GM08714 (cell line): Measurements from ENCODE around the gene MEN1.
A peak's percentile ranks its signal among the peaks of the same experiment; 100 is the strongest.

Source experiments
- H3K4me3 ChIP-seq: fragments of 200-500 bp; sonication (Bioruptor generic); 2 replicates; pipeline ENCODE4 v1.5.1; 2014; ENCODE audit warnings: mild to moderate bottlenecking, low read length, inconsistent platforms
- ZNF274 ChIP-seq: IDR thresholded peaks from 2 replicates; pipeline ENCODE4 v1.6.1; 2012; ENCODE audit warnings: mild to moderate bottlenecking, low read depth, low read length

MEN1 gene

DNA sequence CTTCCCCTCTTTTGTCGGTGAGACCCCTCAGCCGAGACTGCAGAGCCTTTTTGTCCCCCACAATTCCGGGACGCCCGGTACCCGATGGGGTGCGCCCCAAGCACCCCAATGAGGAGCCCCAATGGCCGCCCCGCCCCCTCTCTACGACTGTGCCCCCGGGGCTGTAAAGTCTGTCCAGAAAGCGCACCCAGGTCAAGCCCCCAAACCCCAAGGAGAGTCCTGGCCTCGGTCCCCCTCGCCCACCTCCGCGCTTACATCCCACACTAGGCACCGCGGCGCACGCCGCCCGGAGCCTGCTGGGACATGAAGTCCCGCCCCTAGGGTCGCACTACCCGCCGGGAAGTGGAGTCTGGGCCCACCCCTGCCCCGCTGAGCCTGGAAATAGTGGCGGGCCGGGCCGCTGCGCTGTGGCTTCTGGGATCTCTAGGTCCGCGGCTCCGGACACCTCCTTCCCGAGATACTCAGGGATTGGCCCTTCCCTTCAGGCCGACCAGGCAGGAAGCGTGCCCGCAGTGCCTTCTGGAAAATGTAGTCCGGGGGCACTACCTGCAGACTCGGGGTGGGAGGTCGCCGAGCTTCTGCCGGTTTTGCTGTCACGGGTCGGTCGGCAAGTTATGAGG lies at the start of gene MEN1:
MEN1 (minus strand) TSS at position 281 of the 620 bp plus-strand sequence. CDS start 442 bp downstream, outside the sequence.
- H3K4me3 ChIP-seq, result peak within 1 kb of the TSS; percentile 83
- no peak for TF ChIP-seq ZNF274

DNA sequence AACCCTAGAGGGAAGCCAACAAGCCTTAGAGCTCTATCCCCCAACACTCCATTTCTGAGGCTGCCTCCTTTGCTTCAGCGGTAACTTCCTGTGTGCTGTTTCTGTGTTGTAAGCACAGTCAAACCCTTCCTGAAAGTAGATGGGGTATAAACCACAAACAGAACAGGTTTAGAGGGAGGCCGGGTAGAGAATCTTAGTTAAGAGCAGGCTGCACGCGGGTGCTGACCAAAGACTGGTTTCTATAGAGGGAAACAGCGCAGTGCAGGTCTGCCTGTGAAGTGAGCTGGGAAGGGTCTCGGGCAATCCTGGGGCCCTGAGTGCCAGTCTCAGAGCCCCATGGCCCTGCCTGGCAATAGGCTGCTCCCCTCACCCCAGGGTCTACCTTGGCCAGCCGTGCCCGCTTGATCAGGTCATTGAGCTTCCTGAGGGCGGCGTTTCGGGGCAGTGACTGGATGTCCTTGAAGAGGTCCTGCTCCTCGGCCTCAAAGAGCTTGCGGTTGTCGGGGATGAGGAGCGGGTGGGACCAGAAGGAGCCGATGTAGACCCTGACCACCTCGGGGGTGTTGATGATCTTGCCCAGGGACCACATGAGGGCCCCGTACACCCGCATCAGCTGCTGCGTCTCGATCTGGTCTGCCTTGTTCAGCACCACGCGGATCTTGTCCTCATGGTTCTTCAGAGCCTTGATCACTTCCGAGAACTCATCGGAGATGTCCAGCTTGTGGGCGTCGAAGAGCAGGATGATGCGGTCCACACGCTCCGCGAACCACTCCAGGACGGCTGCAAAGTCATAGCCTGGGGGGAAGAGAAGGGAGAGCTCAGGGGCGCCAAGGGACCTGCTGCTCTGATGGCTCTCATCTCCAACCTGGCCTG lies 49.4 kb upstream of the MEN1 start:
- peak overlapping the region; percentile 4; the same call in 1 of the 2 replicates for H3K4me3 ChIP-seq
- TF ChIP-seq ZNF274, result no peak

DNA sequence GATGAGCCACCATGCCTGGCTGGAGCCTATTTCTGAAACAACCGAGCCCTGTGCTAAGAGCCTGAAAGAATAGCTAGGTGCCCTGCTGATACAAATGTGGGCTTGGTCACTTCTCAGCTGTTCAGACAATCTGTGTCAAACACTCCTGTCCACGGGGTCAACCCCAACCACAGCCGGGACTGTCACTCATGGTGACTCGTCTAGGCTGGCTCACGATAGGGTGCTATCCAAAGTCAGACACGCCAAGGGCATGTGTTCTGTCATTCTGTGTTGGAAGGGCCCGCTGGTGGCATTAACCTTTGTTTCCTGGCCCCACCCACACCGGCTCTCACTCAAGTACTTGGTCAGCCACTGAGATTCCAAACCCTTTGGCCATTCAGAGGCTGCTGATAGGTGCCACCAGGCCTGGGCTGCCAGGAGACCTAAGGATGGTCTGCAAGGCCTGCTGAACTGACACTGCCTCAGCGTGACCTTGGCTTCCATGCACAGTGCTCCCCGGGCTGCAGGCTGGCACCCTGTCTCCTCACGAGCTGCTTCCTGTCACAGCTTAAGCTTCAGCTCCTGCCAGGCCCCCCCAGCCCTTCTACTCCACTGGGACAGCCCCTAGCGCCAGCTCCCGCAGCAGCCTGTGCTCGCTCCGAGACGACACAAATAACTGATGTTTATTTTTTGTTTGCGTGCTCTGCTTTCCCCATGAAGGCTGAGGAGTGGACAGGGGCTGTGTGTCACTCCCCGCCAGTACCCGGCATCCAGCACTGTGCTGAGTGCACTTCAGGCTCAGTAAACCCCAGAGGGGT lies 48.3 kb upstream of the MEN1 start:
- no peak for TF ChIP-seq ZNF274
- H3K4me3 ChIP-seq, result peak overlapping the region; percentile 7; the same call in 1 of the 2 replicates

DNA sequence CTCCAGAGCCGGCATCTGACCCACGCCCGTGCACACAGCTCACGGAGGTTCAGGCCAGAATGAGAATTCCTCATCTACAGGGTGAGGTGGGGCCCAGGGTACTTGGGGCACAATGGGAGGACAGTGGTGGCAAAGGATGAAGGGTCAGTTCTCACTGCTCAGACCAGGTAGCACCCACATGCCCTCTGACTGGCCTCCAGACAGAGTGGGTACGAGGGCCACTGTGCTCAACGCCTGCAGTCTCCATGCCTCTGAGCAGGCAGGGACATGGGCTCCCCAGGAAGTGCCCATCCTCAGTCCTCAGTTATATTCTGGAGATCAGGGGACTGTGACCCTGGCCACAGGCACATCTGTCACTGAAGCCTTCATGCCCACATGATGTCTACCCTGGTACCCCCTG lies 47.1 kb upstream of the MEN1 start:
- no peak overlapping the region for H3K4me3 ChIP-seq
- no peak for TF ChIP-seq ZNF274

DNA sequence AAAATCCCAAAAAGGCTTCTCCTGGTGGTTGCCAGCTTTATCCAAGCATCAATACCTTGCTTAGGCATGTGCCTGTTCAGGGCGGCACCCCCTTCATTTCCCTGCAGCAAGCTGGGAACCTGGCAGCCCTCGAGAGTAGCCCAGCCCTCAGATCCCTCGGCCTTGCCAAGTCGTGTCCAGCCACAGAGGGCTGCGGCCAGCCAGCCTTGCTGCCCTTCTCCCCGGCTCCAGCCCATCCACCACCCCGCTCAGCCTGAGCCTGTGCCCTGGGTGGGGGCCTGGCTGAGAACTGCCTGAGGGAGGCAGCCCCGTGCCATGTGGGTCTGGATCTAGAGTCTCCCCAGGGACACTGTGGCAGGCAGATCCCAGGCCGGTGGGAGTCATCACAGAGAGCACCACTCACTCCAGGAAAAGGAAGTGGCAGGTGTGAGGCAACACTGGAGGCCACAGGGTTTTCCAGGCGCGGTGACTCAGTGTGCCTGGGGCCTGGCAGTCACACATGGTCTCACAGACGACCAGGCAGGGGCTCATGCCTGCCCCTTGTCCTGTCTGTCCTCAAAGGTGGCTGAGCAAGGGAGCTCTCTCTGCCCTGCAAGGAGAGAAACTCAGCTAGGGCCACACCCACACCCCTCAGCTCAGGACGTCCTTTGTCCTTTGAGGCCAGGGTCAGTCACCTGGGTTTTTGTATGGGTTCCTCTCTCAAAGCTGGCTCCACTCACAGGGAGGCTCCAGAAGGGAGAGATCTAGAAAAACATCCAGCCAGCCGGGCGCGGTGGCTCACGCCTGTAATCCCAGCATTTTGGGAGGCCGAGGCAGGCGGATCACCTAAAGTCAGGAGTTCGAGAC lies 46.3 kb upstream of the MEN1 start:
- no peak for TF ChIP-seq ZNF274
- H3K4me3 ChIP-seq, result no peak overlapping the region

DNA sequence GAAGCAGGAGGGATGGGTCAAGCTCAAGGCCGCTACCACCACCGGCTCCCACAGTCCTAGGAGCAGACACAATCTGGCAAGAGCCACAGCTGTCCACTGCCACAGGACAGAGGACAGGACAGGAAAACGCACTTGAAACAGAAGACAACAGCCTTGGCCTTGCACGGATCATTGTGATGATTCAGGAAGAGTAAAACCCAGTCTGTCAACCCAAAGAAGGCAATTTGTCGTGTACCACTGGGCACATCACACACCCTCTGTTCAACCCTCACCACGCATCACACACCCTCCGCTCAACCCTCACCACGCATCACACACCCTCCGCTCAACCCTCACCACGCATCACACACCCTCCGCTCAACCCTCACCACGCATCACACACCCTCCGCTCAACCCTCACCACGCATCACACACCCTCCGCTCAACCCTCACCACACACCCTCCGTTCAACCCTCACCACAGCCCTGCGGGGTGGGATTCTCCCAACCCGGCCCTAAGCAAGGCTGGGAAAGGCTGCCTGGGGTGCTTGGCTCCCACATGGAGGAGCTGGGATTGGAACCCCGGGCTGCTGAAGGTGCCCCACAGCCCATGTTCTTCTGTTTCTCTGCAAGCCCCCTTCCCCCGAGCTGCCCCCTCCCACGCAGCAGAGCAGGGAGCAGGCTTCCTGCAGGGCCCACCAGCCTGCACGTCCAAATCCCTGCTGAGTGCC lies 45.4 kb upstream of the MEN1 start:
- no peak for TF ChIP-seq ZNF274
- no peak overlapping the region for H3K4me3 ChIP-seq

DNA sequence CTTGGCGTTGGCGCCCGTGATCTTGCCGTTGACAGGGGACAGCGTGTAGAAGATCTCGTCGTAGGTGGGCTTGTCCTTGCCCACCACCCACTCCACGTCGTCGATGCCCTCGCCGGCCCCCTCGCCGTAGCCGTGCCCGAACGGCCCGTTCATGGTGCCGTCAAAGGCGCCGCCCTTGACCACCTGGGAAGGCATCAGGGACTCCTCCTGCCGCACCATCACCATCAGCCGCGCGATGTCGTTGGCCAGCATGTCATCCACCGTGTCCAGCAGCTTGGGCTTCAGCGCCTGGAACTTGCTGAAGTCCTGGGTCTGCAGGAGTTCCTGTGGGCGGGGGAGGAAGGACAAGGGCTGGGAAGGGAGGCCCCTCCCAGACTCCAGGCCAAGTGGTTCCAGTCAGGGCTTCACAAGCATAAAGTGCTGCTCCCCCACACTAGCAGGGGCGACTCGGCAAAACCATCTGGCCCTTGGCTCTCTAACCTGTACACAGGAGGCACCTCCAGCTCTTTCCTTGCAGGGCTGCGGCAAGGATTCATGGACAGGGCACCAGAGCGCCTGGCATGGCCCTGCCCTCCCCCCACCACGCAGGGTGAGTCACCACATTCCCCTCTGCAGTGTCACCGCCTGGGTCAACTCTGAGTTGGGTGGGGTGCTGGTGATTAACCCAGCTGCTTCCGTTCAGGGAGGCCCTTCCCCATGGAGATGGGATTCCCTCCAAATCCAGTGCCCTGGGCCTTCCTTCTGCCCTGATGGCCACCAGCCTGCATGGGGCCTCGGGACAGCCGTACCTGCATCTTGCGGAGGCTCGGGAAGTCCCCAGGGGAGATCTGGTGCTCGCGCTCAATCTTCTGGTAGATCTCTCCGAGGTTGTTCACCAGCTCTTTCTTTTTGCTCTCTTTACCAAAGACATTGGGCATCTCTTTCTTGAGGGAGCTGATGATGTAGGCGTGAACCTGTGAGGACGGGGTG lies 44.5 kb upstream of the MEN1 start:
- TF ChIP-seq ZNF274, result no peak
- H3K4me3 ChIP-seq, result no peak overlapping the region

DNA sequence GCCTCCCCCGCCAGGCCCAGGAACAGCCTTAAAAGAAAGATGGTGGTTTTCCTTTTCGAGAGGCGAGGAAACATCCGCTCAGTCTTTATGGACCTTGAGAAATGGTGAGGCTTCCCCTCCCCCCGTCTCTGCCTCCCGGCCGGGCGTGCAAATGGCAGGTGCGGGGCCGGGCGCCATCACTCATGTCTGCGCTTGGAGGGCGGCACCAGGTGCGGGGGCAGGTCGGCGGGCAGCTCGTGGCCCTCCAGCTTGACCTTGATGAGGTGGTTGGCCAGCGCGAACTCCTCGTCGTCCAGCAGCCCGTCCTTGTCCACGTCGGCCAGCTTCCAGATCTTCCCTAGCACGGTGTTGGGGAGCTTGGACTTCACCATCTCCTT lies 43.8 kb upstream of the MEN1 start:
- TF ChIP-seq ZNF274, result no peak

DNA sequence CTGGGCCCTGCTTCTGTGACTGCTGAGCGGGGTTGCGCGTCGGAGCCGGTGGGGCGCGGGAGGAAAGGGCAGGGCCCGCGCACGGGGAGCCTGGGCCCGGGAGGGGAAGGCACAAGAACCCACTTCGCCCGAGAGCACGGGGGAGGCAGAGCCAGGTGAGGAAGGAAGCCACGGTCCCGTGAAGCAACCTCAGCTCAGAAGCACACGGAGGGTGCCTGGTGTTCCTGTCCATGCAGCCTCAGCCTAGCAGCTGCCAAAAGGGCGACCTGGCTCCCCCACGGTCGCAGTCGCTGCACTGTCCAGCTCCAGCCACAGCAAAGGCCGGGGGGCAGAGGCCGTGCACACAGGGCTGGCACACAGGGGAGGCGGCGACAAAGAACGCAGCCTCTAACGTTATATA lies 43.4 kb upstream of the MEN1 start:
- no peak overlapping the region; the same call in 1 of the 2 replicates for H3K4me3 ChIP-seq
- no peak for TF ChIP-seq ZNF274

More for the DNA sequence above, 43.8 kb upstream of the MEN1 start:
- no peak overlapping the region for H3K4me3 ChIP-seq

DNA sequence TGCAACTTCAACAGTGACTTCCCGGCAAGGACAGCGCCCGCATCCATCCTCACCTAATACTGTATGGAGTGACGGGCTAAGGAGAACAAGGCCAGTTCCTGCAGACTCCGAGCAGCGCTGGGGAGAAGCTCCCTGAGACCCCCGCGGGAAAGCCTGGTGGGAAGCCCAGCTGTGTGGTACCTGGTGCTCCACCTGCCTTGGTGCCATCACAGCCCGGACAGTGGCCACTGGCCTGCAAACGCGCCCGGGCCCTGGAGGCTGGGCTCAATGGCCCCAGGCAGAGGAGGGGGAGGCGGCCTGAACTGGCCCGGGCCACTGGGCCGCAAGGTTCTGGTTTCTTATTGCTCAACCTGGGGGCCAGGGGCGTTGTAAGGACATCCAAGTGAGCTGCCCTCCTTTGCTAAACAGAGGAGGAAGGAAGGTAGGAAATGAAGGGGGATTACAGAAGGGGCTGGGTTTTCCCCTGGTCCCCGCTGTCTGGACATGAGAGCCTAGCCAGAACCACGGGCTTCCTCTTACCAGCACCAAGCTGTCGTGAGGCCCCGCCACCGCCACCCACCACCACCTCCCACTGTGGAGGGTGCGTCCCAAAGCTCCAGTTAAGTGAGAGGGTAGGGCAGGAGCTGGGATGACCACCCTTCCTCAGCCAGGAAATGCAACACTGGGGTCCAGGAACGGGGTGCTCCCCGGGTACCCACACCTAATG lies 42.6 kb upstream of the MEN1 start:
- no peak overlapping the region; the same call in 1 of the 2 replicates for H3K4me3 ChIP-seq

DNA sequence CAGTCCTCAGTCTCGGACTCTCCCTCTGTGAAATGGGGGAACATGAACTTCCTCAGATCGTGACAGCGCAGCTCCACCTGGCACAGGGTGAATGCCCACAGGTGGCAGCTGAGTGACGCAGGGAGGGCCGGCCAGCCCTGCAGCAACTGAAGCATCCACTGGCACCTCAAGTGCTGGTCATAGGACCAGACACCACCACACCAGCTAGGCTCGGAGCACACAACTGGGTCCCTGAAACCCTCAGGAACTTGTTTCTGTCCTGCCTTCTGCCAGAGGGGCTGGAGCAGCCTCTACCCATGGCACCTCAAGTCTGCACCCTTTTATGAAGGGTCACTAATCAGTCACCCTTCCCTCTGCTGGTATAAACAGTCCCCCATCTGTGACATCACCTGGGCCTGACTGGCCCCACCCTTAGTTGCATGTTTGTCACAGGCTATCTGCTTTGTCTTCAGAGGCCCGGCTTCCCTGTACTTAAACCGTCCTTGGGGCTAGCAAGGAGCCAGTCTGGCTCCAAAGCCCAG lies 41.5 kb upstream of the MEN1 start:
- no peak for TF ChIP-seq ZNF274
- no peak overlapping the region; the same call in 1 of the 2 replicates for H3K4me3 ChIP-seq

More for the DNA sequence above, 42.6 kb upstream of the MEN1 start:
- no peak for TF ChIP-seq ZNF274
